Measurements from ENCODE around the gene TMEM201. TPM values are rescaled to one million over a fixed set of nuclear protein-coding genes. Genes with fewer than 3 reads are reported as not detected.

TMEM201 gene
- total and polyA plus RNA-seq, 2 of the 13 experiments (the other 11 are each of a cell fraction or from before 2014, with no cell fraction given): 1.5 to 8.2 TPM

DNA sequence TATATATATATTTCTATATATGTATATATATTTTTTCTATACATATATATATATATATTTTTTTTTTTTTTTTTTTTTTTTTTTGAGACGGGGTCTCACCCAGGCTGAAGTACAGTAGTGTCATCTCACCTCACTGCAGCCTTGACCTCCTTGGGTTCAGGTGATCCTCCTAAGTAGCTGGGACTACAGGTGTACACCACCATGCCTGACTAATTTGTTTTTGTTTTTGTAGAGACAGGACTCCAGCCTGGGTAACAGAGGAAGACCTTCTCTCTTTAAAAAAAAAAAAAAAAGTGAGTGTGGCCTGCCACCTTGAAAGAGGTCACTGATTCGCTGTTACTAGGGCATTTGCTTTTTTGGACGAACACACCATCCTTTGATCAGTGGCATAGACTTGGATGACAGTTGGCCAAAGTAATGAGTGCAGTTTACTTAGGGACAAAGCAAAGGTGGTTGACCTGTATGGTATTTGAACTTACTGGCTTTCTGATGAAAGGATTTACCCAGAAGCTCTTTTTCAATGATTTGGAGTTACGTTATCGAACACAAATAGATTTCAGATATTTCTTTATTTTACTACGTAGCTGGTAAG lies 38.7 kb upstream of the TMEM201 start (continued):
- TF ChIP-seq, protein P1, sequence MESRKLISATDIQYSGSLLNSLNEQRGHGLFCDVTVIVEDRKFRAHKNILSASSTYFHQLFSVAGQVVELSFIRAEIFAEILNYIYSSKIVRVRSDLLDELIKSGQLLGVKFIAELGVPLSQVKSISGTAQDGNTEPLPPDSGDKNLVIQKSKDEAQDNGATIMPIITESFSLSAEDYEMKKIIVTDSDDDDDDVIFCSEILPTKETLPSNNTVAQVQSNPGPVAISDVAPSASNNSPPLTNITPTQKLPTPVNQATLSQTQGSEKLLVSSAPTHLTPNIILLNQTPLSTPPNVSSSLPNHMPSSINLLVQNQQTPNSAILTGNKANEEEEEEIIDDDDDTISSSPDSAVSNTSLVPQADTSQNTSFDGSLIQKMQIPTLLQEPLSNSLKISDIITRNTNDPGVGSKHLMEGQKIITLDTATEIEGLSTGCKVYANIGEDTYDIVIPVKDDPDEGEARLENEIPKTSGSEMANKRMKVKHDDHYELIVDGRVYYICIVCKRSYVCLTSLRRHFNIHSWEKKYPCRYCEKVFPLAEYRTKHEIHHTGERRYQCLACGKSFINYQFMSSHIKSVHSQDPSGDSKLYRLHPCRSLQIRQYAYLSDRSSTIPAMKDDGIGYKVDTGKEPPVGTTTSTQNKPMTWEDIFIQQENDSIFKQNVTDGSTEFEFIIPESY (CRISPR knock-in tag; IDR thresholded peaks at IDR 0.05): peak; percentile 40; the same call in 1 of the 2 replicates
- TF ChIP-seq NFE2L2 (IDR thresholded peaks at IDR 0.05; ENCODE audit: low read length) (no peak), ZNF589 (CRISPR knock-in tag; conservative IDR thresholded peaks at IDR 0.05) (0 out of 2 replicates have a peak, but pooled peaks have one; percentile 48), TEAD2 (CRISPR knock-in tag; IDR thresholded peaks at IDR 0.05) (no peak), TBX3 (IDR thresholded peaks at IDR 0.05; ENCODE audit: borderline replicate concordance) (peak; percentile 83; the same call in 1 of the 2 replicates), ZSCAN22 (CRISPR knock-in tag; IDR thresholded peaks at IDR 0.05) (no peak), NFKBIZ (CRISPR knock-in tag; IDR thresholded peaks at IDR 0.05) (peak; percentile 84), MIER3 (CRISPR knock-in tag; IDR thresholded peaks at IDR 0.05; ENCODE audit: borderline replicate concordance) (peak; percentile 92; the same call in 1 of the 2 replicates), ZNF746 (CRISPR knock-in tag; IDR thresholded peaks at IDR 0.05) (peak; percentile 42; the same call in 1 of the 2 replicates), NR2F1 (CRISPR knock-in tag; IDR thresholded peaks at IDR 0.05) (peak; percentile 92 to 95), ZFP90 (CRISPR knock-in tag; IDR thresholded peaks at IDR 0.05; ENCODE audit: borderline replicate concordance) (no peak), YEATS4 (CRISPR knock-in tag; IDR thresholded peaks at IDR 0.05; ENCODE audit: borderline replicate concordance) (peak; percentile 42; the same call in 1 of the 2 replicates), TCF7L2 (IDR thresholded peaks at IDR 0.05; ENCODE audit: low read depth, low read length) (peak; percentile 54; the same call in 1 of the 2 replicates), JUN (CRISPR knock-in tag; IDR thresholded peaks at IDR 0.05) (peak; percentile 76; the same call in 1 of the 2 replicates), TEAD3 (CRISPR knock-in tag; optimal IDR thresholded peaks at IDR 0.05; ENCODE audit: borderline replicate concordance) (peak; percentile 97), FOXJ3 (CRISPR knock-in tag; IDR thresholded peaks at IDR 0.05; ENCODE audit: borderline replicate concordance) (peak; percentile 94), MATR3 (CRISPR knock-in tag; IDR thresholded peaks at IDR 0.05) (no peak), PRPF4 (IDR thresholded peaks at IDR 0.05; ENCODE audit: low read depth, low read length, poor library complexity, severe bottlenecking) (no peak), NCOA5 (CRISPR knock-in tag; IDR thresholded peaks at IDR 0.05) (no peak), ZNF577 (CRISPR knock-in tag; IDR thresholded peaks at IDR 0.05; ENCODE audit: borderline replicate concordance, low read depth) (no peak), PLRG1 (conservative IDR thresholded peaks at IDR 0.05) (no peak), ONECUT2 (CRISPR knock-in tag; IDR thresholded peaks at IDR 0.05) (peak; percentile 58; the same call in 1 of the 2 replicates), HOXA3 (CRISPR knock-in tag; IDR thresholded peaks at IDR 0.05) (peak; percentile 82), POLR2A (IDR thresholded peaks at IDR 0.05; ENCODE audit: insufficient read depth in 1 of 2, low read depth in 2 of 2, low read length in 2 of 2) (0 out of 4 replicates have a peak, but pooled peaks of 1 of the 2 experiments have one; percentile 25), NONO (IDR thresholded peaks at IDR 0.05) (no peak), NONO (CRISPR knock-in tag; conservative IDR thresholded peaks at IDR 0.05) (peak; percentile 62; the same call in 1 of the 2 replicates), DMAP1 (CRISPR knock-in tag; IDR thresholded peaks at IDR 0.05) (peak; percentile 59)
- TF ChIP-seq, protein P2, sequence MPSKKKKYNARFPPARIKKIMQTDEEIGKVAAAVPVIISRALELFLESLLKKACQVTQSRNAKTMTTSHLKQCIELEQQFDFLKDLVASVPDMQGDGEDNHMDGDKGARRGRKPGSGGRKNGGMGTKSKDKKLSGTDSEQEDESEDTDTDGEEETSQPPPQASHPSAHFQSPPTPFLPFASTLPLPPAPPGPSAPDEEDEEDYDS (CRISPR knock-in tag; IDR thresholded peaks at IDR 0.05): peak; percentile 54; the same call in 1 of the 2 replicates
- TF ChIP-seq, protein P3, sequence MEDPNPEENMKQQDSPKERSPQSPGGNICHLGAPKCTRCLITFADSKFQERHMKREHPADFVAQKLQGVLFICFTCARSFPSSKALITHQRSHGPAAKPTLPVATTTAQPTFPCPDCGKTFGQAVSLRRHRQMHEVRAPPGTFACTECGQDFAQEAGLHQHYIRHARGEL (CRISPR knock-in tag; IDR thresholded peaks at IDR 0.05): no peak
- TF ChIP-seq, protein P4, sequence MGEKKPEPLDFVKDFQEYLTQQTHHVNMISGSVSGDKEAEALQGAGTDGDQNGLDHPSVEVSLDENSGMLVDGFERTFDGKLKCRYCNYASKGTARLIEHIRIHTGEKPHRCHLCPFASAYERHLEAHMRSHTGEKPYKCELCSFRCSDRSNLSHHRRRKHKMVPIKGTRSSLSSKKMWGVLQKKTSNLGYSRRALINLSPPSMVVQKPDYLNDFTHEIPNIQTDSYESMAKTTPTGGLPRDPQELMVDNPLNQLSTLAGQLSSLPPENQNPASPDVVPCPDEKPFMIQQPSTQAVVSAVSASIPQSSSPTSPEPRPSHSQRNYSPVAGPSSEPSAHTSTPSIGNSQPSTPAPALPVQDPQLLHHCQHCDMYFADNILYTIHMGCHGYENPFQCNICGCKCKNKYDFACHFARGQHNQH (CRISPR knock-in tag; IDR thresholded peaks at IDR 0.05): peak; percentile 74; the same call in 1 of the 2 replicates
